H1 (cell line): Measurements from ENCODE around the gene SMIM13. TPM values are rescaled to one million over a fixed set of nuclear protein-coding genes. Genes with fewer than 3 reads are reported as not detected.

Experiments
- CHD7 ChIP-seq: fragments of 300-600 bp; sonication (generic); IDR thresholded peaks from 2 replicates; pipeline ENCODE4 v1.7.1; 2012; ENCODE audit warnings: low read length, moderate library complexity, mild to moderate bottlenecking, inconsistent platforms; ENCODE audit not compliant: insufficient replicate concordance
- EZH2 ChIP-seq: fragments of 200-600 bp; sonication (generic); IDR thresholded peaks from 2 replicates; pipeline ENCODE4 v1.7.1; 2012; ENCODE audit warnings: low read depth, mild to moderate bottlenecking, moderate library complexity, low read length, inconsistent platforms; ENCODE audit not compliant: severe bottlenecking
- polyA plus RNA-seq, 7 experiments: library from polyadenylated mRNA; depleted of rRNA in 3 of 7; stranded (reverse) in 5 of 7; unstranded in 2 of 7; fragments of >200 nt in 5 of 7; fragments of 200-250 nt in 2 of 7; gene quantifications; 1 replicate in 5 of 7; 2 replicates in 1 of 7; 4 replicates in 1 of 7; pipeline versions ENCODE4 v1.2.1 to v1.2.3, GENCODE V29; 2011 to 2013; ENCODE audit warnings: missing spikeins in 2 of 7, mixed read lengths in 2 of 7
- total RNA-seq: library from RNA; stranded (reverse); fragmentation: NEBNext Ultra II Directional; extraction: Animal tissue kit (Norgen Biotek cat#: 25700); gene quantifications from 2 replicates; pipeline ENCODE4 v1.2.1, GENCODE V29; 2021

The SMIM13 gene
- total and polyA plus RNA-seq, 2 of the 8 experiments (the other 6 are each of a cell fraction or from before 2014, with no cell fraction given): 1.7 to 10.6 TPM

GRCh38 chr6:11078266-11078665 lies 15.4 kb upstream of the SMIM13 start (continued):
- no peak for TF ChIP-seq CHD7
- no peak for TF ChIP-seq EZH2
